Fibroblast of the aortic adventitia (primary cell): ENCODE data around the gene NABP2. TPM values are rescaled to one million over a fixed set of nuclear protein-coding genes. Genes with fewer than 3 reads are reported as not detected.

Experiments
- DNase-seq: peaks from one replicate; pipeline ENCODE4 v3.0.0-alpha.2; 2010; ENCODE audit warnings: low read depth
- H3K4me3 ChIP-seq: 2 replicates; pipeline ENCODE4 v1.5.1; 2011; ENCODE audit warnings: low read depth, mild to moderate bottlenecking, control low read depth, low read length, moderate library complexity
- CTCF ChIP-seq: IDR thresholded peaks from 2 replicates; pipeline ENCODE4 v1.5.1; 2011; ENCODE audit warnings: mild to moderate bottlenecking, low read length, control low read depth, inconsistent platforms; ENCODE audit not compliant: insufficient read depth
- total RNA-seq: library from RNA; depleted of rRNA; stranded (reverse); fragments of >200 nt; gene quantifications from 2 replicates; pipeline ENCODE4 v1.2.3, GENCODE V29; 2012; ENCODE audit warnings: low replicate concordance

Gene NABP2
- total RNA-seq, 1 donor, result 31.5 TPM

GRCh38 chr12:56252649-56253048, 28.5 kb downstream of the NABP2 start:
- TF ChIP-seq CTCF, result no peak
- no peak for DNase-seq

GRCh38 chr12:56253091-56253490, 28.9 kb downstream of the NABP2 start:
- H3K4me3 ChIP-seq, result no peak overlapping the region
- no peak for TF ChIP-seq CTCF
- no peak for DNase-seq

More at GRCh38 chr12:56252649-56253048, 28.5 kb downstream of the NABP2 start:
- H3K4me3 ChIP-seq, result no peak overlapping the region

- no peak for DNase-seq
- no peak for TF ChIP-seq CTCF
- peak overlapping the region; percentile 13 for H3K4me3 ChIP-seq
Measured at GRCh38 chr12:56255671-56256070, 31.5 kb downstream of the NABP2 start.

GRCh38 chr12:56256326-56256960, 32.3 kb downstream of the NABP2 start:
- peak; percentile 24 for TF ChIP-seq CTCF
- peak; percentile 78 for DNase-seq
- H3K4me3 ChIP-seq, result peak overlapping the region; percentile 86

- no peak for DNase-seq
- TF ChIP-seq CTCF, result no peak
- peak overlapping the region; percentile 86 for H3K4me3 ChIP-seq
Measured at GRCh38 chr12:56257071-56257470, 32.9 kb downstream of the NABP2 start.

- DNase-seq, result peak; percentile 21
Measured at GRCh38 chr12:56257491-56258067, 33.4 kb downstream of the NABP2 start.

More at GRCh38 chr12:56257491-56258067, 33.4 kb downstream of the NABP2 start:
- H3K4me3 ChIP-seq, result peak overlapping the region; percentile 86
- TF ChIP-seq CTCF, result no peak
